ENCODE data around the gene GPR148. TPM values are rescaled to one million over a fixed set of nuclear protein-coding genes. Genes with fewer than 3 reads are reported as not detected.

Gene GPR148
- total RNA-seq, 1 experiment from 2014 or later = not detected

DNA sequence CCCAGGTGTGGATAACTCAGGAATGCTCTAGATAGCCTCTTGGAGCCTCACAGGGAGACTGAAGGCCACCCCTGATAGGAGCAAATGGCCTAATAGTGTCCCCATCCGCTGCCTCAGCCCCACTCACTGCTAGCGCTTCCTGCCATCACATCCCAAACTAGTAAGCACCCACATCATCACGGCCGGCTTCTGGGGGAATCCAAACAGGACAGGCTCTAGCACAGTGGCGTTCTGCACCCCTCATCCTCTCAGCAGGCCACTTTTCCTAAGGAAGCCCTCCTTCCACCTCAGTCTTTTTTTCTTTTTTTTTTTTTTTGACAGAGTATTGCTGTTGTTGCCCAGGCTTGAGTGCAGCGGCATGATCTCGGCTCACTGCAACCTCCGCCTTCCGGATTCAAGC lies 20.2 kb downstream of the GPR148 start:
- no peak for DNase-seq (ENCODE audit: low read depth)

DNA sequence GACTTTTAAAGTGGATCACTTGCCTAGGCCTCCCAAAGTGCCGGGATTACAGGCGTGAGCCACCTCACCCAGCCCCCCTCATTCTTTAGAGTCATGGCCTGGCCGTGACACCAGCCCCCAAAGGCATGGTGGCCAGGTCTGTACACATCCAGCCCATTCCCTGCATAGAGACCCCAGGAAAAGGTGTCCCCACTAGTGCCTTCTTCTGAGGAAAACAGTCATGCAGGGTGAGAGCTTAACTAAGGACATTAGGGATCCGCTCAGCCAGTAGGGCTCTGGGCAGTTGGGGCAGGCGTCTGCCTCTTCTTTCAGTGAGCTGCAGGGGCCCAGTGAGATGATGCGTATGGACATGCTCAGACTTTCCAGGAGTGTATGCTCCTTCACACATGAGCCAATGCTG lies 20.8 kb downstream of the GPR148 start:
- DNase-seq (ENCODE audit: low read depth) = no peak

DNA sequence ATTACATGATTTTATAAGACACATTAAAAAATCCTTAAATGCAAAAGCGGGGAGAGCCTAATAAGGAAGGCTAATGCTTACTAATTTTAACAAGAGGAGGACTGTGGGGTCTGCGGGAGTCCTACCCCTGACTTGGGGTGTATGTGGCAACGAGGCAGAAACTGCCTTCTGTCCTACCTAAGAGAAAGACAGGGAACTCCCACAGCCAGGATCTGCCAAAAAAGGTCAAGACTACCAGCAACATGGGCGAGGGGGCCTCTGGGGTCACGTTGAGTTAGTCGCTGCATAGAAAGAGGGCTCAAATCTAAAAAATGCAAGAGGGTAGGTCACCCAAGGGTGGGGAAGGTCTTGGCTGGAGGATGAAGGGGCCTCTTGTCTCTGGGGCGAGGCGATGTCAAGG lies 25.9 kb downstream of the GPR148 start:
- no peak for DNase-seq (ENCODE audit: low read depth)

DNA sequence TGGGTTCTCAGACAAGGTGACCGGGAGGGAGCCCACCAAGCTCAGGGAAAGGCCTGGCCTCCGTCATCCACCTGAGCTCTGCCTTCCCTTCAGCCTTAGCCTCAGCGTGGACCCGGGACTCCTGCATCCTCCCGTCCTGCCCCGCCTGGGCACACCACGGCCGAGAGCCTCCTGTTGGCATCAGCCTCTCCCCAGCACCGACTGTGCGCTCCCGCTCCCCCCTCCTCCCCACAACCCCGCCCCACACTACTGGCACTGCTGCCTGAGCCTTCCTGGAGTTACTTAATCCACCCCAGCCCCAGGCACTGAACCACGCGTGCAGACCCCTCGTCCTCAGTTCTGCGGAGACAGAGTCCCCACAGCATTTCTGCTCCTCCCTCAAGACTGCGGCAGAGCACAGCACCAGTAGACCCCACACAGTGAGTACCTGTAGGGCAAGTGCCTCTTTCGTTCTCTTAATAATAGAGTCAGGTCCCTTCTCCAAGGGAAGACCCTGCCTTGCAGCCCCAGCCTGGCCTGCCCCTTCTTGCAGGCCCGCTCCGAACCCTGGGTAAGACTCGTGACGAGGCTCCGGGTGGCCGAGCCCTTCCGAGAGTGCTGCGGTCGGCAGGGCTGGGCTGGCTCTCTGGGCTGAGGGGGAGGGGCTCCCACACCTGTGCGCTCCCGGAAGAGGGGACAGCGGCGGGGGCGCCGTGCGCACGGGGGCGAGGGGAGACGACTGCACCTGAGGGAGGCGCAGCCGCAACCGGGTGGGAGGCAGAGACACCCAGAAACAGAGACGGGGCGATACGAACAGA lies 26.6 kb downstream of the GPR148 start, which contains the start of gene AMER3:
AMER3 (plus strand) TSS at position 285 of the 797 bp plus-strand sequence. CDS start 6,533 bp downstream, outside the sequence.
- no peak for DNase-seq (ENCODE audit: low read depth)

DNA sequence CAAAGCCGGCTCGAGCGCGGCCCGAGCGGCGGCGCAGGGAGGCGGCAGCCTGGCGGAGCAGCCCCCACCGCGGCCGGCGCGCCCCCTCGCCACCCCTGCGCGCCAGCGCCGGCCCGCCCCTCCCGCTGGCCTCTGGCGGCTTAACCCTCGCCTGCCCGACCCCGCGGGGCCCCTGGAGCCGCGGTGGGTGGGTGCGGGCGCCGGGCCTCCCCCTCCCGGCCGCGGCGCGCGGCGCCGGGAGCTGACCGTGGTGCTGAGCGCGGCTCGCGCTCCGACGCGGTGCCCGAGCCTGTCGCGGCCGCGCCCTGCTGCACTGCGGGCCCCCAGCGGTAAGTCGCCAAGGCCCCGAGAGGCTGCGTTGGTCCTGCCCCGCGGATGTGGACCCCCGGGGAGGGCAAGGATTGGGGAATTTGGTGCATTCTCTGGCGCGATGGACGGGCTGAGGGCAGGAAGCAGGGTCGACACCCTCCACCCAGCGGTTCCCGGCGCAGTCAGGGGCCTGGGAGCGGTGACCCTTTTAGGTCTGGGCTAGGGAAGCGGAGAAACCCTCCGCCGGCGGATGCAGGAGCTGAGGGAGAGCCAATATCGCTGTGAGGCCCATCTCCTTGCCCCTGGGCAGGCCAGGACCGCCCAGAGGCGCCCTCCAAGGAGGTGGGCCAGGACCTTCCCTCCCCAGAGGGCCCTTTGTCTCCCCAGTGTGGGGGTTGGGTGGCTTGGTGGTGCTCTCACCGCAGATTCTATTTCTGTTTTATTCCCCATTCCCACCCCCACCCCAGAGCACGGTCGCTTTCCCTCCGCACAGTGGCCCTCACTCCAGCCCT lies 27.4 kb downstream of the GPR148 start:
- no peak for DNase-seq (ENCODE audit: low read depth)

DNA sequence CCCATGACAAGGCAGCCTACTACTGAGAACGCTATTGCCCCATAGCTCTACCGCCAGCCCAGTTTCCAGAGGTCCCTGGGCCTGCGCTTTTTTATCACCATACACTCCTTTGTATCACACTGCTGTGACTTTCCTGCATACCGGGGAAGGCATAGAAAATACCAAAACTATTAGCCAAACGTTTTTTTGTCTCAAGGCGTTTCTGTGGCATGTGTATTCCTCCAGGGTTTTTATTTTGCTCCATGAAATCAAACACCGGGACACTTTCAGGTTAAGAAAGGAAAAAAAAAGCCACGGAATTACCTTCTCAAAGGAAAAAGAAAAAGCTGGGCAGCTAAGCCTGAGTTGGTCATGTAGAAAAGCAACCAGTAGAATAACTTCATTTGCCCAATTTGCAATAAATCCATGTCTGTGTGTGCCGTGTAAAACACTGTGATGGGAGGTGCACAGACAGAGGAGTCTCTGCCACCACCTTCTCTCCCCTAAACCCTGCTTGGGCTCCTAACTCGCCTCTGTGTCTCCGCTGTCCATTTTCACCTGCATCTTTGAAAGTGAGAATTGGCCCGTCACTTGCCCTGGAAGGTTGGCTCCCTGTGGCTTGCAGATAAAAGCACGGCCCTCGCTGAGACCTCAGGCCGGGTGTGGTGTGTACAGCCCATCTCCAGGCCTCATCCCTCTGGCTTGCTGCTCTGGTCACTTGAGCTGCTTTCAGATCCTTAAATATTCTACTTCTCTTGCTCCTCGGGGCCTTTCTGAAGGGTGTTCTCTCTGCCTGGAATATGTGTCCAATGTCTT lies 28.2 kb downstream of the GPR148 start:
- no peak for DNase-seq (ENCODE audit: low read depth)

DNA sequence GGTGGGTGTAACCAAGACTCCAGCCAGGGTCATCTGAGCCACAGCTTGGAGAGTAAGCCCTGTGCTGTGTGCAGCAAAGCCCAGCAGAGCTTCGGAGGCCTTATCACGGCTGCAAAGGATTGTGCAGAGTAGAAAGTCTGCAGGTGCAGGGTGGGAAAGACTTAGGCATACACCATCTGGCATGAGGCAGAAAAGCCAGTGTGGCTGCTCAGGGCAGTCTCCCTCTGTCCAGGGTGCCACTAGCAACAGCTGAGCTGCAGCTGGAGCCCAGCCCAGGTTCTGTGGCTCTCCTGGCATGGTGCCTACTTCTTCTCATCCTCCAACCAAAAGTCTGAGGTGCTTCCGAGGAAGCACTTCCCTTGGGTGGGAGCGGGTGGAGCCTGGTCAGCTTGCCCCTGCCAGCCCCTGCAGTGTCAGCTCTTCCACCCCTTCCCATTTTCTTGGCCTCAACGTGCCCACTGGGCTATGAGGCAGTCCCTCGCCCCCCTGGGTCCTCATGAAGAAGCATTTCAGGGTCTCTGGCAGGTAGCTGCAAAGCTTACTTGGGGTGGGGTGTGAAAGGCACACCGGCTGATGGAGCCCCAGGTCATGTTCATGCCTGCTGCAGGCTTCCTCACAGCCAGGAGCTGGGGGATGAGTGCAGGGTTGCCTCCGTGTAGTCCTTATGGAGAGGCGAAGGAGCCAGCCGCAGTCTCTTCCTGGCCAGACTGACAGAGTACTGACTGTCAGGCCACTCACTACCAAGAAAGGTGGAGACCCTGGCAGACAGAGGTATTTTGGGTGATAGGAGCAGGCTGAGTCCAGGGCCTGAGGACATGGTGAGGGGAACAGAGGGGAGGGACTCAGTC lies 31.3 kb downstream of the GPR148 start:
- peak; percentile 32 for DNase-seq (ENCODE audit: low read depth)

DNA sequence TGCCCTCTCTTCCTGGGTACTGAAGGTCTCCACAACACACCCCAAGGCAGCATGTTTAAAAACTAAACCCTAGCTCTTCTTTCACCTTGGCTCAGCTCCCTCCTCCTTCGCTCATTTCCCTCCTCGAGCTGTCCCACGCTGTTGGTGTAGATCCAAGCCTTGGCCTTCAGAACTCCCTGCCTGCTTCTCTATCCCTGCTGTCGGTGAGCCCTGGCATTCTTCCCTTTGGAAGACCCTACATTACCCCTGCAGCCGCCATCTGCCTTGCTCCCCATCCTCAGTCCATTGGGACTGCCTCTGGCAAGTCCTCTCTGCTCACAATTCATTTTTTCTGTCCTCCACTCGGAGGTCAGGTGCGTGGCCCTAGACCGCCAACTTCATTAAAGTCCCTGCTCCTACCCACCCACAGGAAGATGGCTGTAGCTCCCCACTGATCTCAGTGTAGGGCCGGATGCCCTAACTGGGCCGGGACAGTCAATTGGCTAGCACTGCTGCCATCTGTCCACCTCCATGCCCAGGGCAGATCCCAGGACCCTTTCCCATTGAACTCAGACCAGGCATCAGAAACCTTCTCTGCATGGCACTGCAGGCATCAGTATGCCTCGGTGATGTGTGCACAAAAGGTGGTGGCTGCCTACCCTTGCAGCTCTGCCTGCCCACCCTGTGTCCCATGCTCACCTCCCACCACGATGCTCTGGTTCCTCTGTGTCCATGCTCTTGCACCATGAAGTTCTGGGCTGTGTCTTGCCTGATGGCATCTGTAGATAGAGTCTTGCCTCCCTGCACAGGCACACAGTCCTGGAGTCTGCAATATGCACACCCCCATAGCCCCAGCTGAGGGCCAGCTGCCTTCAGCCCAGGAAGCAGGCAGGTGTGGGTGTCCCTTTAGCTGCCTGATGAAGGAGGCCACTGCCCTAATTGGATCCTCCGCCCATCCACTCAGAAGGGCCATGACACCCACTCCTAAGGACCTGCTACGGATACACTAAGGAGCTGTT lies 32.2 kb downstream of the GPR148 start:
- DNase-seq (ENCODE audit: low read depth) = no peak

DNA sequence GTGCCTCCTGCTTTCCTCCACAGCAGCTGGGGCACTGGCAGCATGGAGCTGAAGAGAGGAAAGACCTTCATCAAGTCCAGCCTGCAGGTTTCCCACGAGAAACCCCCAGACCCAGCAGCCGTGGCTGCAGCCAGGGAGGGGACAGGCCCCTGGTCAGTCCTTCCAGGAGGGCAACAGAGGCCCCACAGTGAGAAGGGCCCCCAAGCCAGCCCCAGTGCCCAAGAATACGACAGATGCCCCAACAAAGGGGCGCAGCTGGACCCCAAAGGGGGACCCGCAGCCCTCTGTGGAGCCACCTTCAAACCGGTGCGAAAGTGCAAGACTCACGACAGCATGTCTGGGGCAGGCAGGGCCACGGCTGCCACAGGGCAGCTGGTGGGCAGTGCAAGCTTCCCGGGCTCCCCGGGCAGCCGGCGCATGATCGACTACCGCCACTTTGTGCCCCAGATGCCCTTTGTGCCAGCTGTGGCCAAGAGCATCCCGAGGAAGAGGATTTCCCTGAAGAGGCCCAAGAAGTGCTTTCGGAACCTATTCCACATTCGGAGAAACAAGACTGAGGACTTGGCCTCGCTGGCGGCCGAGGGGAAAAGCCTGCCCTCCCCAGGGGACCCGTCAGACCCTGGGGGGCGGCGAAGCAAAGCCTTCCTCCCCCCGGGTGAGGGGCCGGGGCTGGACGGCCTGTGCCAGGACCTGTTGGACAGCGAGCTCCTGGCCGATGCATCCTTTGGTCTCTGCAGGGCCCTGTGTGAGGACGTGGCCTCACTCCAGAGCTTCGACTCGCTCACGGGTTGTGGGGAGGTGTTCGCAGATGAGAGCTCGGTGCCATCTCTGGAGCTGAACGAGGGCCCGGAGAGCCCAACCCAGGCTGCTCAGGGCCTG lies 33.4 kb downstream of the GPR148 start:
- DNase-seq (ENCODE audit: low read depth) = no peak

DNA sequence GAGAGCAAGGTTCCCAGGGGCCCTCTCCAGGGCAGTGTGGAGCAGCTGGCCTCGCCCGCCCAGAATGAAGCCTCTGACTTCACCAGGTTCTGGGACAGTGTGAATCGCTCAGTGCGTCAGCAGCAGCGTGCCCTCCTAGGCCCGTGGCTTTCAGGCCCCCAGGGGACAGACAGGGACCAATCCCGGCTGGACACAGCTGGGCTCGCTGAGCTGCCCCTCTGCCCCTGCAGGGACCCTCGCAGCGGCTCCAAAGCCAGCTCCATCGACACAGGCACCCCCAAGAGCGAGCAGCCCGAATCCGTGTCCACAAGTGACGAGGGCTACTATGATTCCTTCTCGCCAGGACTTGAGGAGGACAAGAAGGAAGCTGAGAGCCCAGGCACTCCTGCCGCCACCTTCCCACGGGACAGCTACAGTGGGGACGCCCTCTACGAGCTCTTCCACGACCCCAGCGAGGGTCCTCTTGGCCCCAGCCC lies 34.1 kb downstream of the GPR148 start:
- DNase-seq (ENCODE audit: low read depth) = no peak

DNA sequence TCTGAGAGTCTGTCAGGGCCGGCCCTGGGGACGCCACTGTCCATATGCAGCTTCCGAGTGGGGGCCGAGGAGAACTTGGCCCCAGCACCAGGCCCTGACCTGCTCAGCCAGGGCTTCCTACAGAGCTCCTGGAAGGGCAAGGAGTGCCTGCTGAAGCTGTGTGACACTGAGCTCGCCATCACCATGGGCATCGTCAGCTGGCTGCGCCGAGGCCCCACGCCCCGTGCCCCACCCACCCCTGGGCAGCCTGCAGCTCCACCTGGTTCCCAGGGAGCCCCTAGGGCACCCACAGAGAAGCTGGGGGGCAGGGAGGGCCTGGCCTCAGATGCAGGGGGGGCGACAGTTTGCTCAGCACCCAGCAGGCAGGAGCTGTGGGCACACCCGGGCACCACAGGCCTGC lies 34.5 kb downstream of the GPR148 start:
- DNase-seq (ENCODE audit: low read depth) = no peak

DNA sequence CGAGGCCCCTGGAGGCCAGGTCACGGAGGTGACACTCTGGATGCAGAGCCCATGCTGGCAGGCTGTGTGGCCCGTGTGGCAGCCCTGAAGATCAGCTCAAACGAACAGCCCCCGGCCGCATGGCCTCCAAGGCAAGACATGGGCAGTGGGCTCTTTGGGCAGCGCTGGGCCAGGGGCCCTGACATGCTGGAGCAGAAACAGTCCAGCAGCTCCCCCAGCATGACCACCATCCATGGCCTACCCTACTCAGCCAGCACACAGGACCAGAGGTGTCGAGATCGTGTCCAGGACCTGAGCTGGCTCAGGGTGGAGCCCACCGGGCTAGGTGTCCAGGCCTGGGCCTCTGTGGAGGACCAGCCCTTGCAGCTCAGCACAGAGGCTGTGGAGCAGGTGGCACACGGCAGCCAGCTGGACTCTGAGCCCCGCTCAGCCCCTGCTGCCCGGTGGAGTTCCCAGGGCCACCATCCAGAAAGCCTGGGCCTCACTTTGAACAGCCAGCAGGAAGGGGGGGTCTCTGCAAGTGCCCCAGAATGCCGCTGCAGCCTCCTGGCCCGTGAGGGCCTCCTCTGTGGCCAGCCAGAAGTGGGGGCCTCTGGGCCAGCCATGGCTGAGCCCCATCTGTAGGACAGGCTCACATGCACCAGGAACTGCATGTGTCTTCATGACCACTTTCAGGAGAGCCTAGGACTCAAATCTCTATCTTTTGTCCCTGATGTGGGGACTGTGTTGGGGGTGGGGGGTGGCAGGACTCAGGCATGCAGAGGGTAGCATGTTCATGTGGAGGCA lies 35.4 kb downstream of the GPR148 start:
- no peak for DNase-seq (ENCODE audit: low read depth)

DNA sequence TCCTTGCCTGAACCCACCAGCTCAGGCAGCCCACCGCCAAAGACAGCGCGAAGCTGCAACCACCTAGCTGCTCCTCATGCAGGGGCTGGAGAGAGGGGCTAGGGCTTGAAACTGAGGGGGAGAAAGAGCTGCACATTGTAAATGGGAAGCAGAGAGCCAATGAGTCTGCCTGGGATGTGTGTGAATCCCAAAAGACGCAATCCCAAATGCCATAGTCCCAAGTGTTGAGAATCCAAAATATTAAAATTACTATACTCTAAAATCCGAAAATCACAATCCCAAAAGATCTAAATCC lies 35.9 kb downstream of the GPR148 start:
- DNase-seq (ENCODE audit: low read depth) = no peak

DNA sequence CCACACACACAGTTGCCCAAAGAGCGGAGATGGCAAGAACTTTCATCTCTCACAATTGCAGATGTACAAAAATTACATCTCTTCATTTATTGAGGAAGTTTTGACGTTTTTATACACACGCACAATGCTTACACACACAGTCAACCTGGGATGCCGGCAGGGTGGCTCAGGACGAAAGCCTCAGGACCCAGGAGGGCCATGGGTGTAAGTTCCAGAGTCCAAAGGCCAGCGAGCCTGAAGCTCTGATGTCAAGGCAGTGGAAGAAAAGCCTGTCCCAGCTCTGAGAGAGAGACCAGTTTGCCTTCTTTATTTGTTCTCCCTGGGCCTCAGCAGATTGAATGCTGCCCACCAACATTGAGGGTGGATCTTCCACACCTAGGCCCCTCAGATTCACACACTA lies 36.6 kb downstream of the GPR148 start:
- DNase-seq (ENCODE audit: low read depth) = no peak

DNA sequence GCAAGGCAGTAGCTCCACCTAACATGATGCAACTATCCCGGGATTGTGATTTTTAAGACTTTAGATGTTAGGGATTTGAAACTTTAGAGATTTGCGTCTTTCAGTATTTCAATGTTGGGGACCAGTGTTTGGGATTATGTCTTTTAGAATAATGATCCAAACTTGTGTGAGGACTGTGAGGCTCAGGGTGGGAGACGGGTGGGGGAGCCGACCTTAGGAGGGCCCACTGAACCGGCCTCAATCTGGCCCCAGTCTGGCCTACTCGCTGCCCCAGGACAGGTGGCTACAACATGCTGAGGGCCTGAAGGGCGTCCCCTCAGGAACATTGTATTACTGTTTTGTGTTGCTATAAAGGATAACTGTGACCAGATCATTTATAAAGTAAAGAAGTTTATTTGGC lies 37.2 kb downstream of the GPR148 start:
- no peak for DNase-seq (ENCODE audit: low read depth)

DNA sequence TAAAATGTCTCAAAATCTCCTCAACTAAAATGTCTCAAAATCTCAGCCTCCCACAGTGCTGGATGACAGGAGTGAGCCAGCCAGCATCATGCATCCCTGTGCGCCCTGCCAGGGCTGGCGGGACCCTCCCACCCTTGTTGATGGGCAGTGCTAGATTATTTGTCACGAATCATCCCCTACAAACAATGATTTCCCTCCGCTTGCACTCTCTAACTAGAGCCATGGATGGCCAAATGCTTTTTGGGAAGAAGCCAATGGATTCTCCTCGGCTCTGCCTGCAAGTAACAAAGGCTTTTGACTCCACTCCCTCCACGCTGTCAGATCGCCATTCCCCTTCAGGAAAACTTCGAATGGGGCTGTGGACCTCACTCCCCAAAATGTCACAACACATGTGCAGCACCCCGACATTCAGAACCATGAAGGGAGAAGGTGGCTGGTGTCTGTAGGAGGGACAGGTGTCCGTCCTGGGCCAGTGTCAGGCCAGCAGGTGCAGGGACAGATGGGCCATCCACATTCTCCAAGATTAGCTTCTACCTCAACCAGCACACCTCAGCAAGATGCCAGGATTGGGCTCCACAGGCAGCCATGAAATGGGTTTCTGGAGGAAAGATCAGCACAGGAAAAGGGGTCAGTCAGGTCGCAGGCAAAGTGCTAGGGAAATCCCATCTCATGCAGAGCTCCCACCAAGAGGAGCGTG lies 38.0 kb downstream of the GPR148 start:
- DNase-seq (ENCODE audit: low read depth) = no peak

DNA sequence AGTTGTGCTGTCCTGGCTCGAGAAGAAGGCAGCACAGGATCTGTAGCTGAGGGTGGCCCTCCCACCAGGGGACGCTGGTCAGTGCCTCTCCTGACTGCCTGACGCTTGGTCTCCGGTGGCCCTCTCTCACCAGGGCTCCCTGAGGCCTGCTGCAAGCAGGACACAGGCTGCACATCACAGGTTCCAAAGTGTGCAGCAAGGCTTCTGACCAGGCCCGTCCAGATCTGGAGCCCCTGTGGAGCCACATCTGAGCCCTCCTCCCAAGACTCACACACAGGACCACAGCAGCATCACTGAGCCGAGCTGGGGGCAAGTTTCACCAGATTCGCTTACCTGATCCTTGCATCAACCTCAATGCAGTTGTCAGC lies 38.5 kb downstream of the GPR148 start:
- DNase-seq (ENCODE audit: low read depth) = no peak
